Measurements from ENCODE around the gene BROX. TPM values are rescaled to one million over a fixed set of nuclear protein-coding genes. Genes with fewer than 3 reads are reported as not detected.

Gene BROX
- total RNA-seq, 2 donors from 2014 or later: 24.3 to 37.3 TPM

GRCh38 chr1:222769971-222770620 lies 57.7 kb downstream of the BROX start:
- Histone ChIP-seq H3K4me3 (no peak overlapping the region), H3K9me3 (peaks cover 7 to 15% of the 10 kb centered on the region in 2 donors), H3K4me1 (peaks cover 0 to 3% of the 10 kb centered on the region in 2 donors), H3K27me3 (no peaks in the 10 kb centered on the region), H3K27ac (no peak overlapping the region), H3K36me3 (no peaks in the 10 kb centered on the region)
- no peak for DNase-seq (ENCODE audit: low spot score)
- no peak for TF ChIP-seq CTCF (IDR thresholded peaks at IDR 0.05)

GRCh38 chr1:222772996-222773379 lies 60.6 kb downstream of the BROX start:
- no peak for DNase-seq (ENCODE audit: low spot score)

GRCh38 chr1:222777463-222777862 lies 65.1 kb downstream of the BROX start:
- H3K27me3 ChIP-seq: no peaks in the 10 kb centered on the region
- H3K4me3 ChIP-seq: no peak overlapping the region
- no peak for TF ChIP-seq CTCF (IDR thresholded peaks at IDR 0.05)
- DNase-seq (ENCODE audit: low spot score): no peak
- no peaks in the 10 kb centered on the region for H3K36me3 ChIP-seq
- H3K27ac ChIP-seq: no peak overlapping the region
- H3K4me1 ChIP-seq: peaks cover 0 to 3% of the 10 kb centered on the region in 2 donors
- H3K9me3 ChIP-seq: no peaks in the 10 kb centered on the region

More at GRCh38 chr1:222772996-222773379, 60.6 kb downstream of the BROX start:
- H3K36me3 ChIP-seq: no peaks in the 10 kb centered on the region
- H3K4me1 ChIP-seq: peaks cover 0 to 3% of the 10 kb centered on the region in 2 donors
- H3K27me3 ChIP-seq: no peaks in the 10 kb centered on the region
- TF ChIP-seq CTCF (IDR thresholded peaks at IDR 0.05): no peak
- no peak overlapping the region for H3K4me3 ChIP-seq
- H3K27ac ChIP-seq: peak overlapping the region; percentile 50 to 55
- H3K9me3 ChIP-seq: peaks cover 7 to 15% of the 10 kb centered on the region in 2 donors

- Histone ChIP-seq H3K4me3 (no peak overlapping the region), H3K4me1 (peaks cover 0 to 3% of the 10 kb centered on the region in 2 donors), H3K27me3 (no peaks in the 10 kb centered on the region), H3K27ac (no peak overlapping the region), H3K9me3 (no peaks in the 10 kb centered on the region), H3K36me3 (no peaks in the 10 kb centered on the region)
- DNase-seq (ENCODE audit: low spot score): no peak
- TF ChIP-seq CTCF (IDR thresholded peaks at IDR 0.05): no peak
Measured at GRCh38 chr1:222777977-222778376, 65.6 kb downstream of the BROX start.

- H3K27ac ChIP-seq: no peak overlapping the region
- TF ChIP-seq CTCF (IDR thresholded peaks at IDR 0.05): no peak
- H3K36me3 ChIP-seq: no peaks in the 10 kb centered on the region
- H3K4me1 ChIP-seq: peaks cover 0 to 2% of the 10 kb centered on the region in 2 donors
- no peaks in the 10 kb centered on the region for H3K9me3 ChIP-seq
- no peak overlapping the region for H3K4me3 ChIP-seq
- no peak for DNase-seq (ENCODE audit: low spot score)
- H3K27me3 ChIP-seq: no peaks in the 10 kb centered on the region
Measured at GRCh38 chr1:222781251-222781650, 68.9 kb downstream of the BROX start.

GRCh38 chr1:222783051-222783450 lies 70.7 kb downstream of the BROX start:
- no peaks in the 10 kb centered on the region for H3K9me3 ChIP-seq

More at GRCh38 chr1:222783051-222783450, 70.7 kb downstream of the BROX start:
- Histone ChIP-seq H3K27ac (no peak overlapping the region), H3K4me1 (peaks cover 0 to 5% of the 10 kb centered on the region in 2 donors), H3K27me3 (no peaks in the 10 kb centered on the region), H3K36me3 (no peaks in the 10 kb centered on the region), H3K4me3 (no peak overlapping the region)
- DNase-seq (ENCODE audit: low spot score): no peak
- no peak for TF ChIP-seq CTCF (IDR thresholded peaks at IDR 0.05)
